Limb (tissue), 2 donors: ENCODE results near the gene TMX3.

Experiments used
- DNase-seq, 2 donors: peaks; one replicate each; pipeline ENCODE4 v3.0.0-alpha.2; 2016; ENCODE audit errors: extremely low spot score in 2 of 2

TMX3 gene

GRCh38 chr18:68713131-68713530 lies 1.8 kb downstream of the TMX3 start:
- no peak for DNase-seq

GRCh38 chr18:68707646-68708045 lies 7.3 kb downstream of the TMX3 start:
- no peak for DNase-seq

- DNase-seq: no peak
These were observed 9.8 kb downstream of the TMX3 start for GRCh38 chr18:68705119-68705518.

- no peak for DNase-seq
These were observed 11.6 kb downstream of the TMX3 start for GRCh38 chr18:68703326-68703725.

GRCh38 chr18:68701353-68701752 lies 13.6 kb downstream of the TMX3 start:
- no peak for DNase-seq

- DNase-seq: no peak
These were observed 15.9 kb downstream of the TMX3 start for GRCh38 chr18:68699043-68699442.

- DNase-seq: no peak
These were observed 18.0 kb downstream of the TMX3 start for GRCh38 chr18:68696937-68697336.

- DNase-seq: no peak
These were observed 20.6 kb downstream of the TMX3 start for GRCh38 chr18:68694316-68694715.

- DNase-seq: no peak
These were observed 21.7 kb downstream of the TMX3 start for GRCh38 chr18:68693091-68693815.

GRCh38 chr18:68679528-68679927 lies 35.4 kb downstream of the TMX3 start:
- no peak for DNase-seq

- no peak for DNase-seq
These were observed 38.0 kb downstream of the TMX3 start for GRCh38 chr18:68676913-68677312.

GRCh38 chr18:68667121-68667520 lies 47.8 kb downstream of the TMX3 start:
- DNase-seq: no peak

GRCh38 chr18:68666381-68666780 lies 48.5 kb downstream of the TMX3 start:
- no peak for DNase-seq

- DNase-seq: no peak
These were observed 49.3 kb downstream of the TMX3 start for GRCh38 chr18:68665628-68666027.

- DNase-seq: no peak
These were observed 52.2 kb downstream of the TMX3 start for GRCh38 chr18:68662754-68663153.

GRCh38 chr18:68660354-68661183 lies 54.3 kb downstream of the TMX3 start:
- DNase-seq: peak in 1 of 2 donors; percentile 63

- DNase-seq: no peak
These were observed 66.7 kb downstream of the TMX3 start for GRCh38 chr18:68648191-68648590.

- DNase-seq: no peak
These were observed 72.9 kb downstream of the TMX3 start for GRCh38 chr18:68642003-68642402.

- DNase-seq: no peak
These were observed 74.0 kb downstream of the TMX3 start for GRCh38 chr18:68640861-68641260.

- DNase-seq: no peak
These were observed 76.3 kb downstream of the TMX3 start for GRCh38 chr18:68638613-68639012.

GRCh38 chr18:68627812-68628211 lies 87.1 kb downstream of the TMX3 start:
- DNase-seq: no peak
